Calu3 (cell line): Measurements from ENCODE around the gene FCN1. TPM values are rescaled to one million over a fixed set of nuclear protein-coding genes. Genes with fewer than 3 reads are reported as not detected.

Experiments
- BruUV-seq: library from RNA; stranded (reverse); fragments of 400-500 nt; replicated peaks from 2 replicates; lab custom pipeline; 2021; lab: Mats Ljungman, UMichigan
- CTCF ChIA-PET: fragments of 300-600 bp; sonication (Branson Sonifier 250); formaldehyde crosslinking; loops from one replicate; lab custom pipeline; 2022; ENCODE audit warnings: antibody characterized with exemption; lab: Charles Lee
- DNase-seq: peaks from one replicate; pipeline ENCODE4 v3.0.0; 2022
- H3K27ac Mint-ChIP-seq: one replicate; pipeline ENCODE4 v1.8.0; 2022; ENCODE audit warnings: mixed read lengths; ENCODE audit not compliant: unreplicated experiment
- H3K27me3 Mint-ChIP-seq: one replicate; pipeline ENCODE4 v1.8.0; 2022; ENCODE audit warnings: mixed read lengths; ENCODE audit not compliant: unreplicated experiment
- H3K36me3 Mint-ChIP-seq: one replicate; pipeline ENCODE4 v1.8.0; 2022; ENCODE audit warnings: mild to moderate bottlenecking, moderate library complexity, mixed read lengths; ENCODE audit not compliant: insufficient read depth, unreplicated experiment
- H3K4me1 Mint-ChIP-seq: one replicate; pipeline ENCODE4 v1.8.0; 2022; ENCODE audit warnings: mild to moderate bottlenecking, low read depth, mixed read lengths; ENCODE audit not compliant: unreplicated experiment
- H3K4me3 Mint-ChIP-seq: one replicate; pipeline ENCODE4 v1.8.0; 2022; ENCODE audit warnings: mild to moderate bottlenecking, low read depth, moderate library complexity, mixed read lengths; ENCODE audit not compliant: unreplicated experiment
- H3K9me3 Mint-ChIP-seq: one replicate; pipeline ENCODE4 v1.8.0; 2022; ENCODE audit warnings: low read depth, mixed read lengths; ENCODE audit not compliant: unreplicated experiment
- CTCF ChIP-seq: fragments of 200-600 bp; IDR thresholded peaks from one replicate; pipeline ENCODE4 v1.8.0; 2022; ENCODE audit warnings: antibody characterized with exemption; ENCODE audit not compliant: unreplicated experiment
- intact Hi-C: fragments of 100-400 bp; cut with micrococcal nuclease; formaldehyde crosslinking; loops from one replicate; pipeline ENCODE4 v1.10.0; 2022; ENCODE audit not compliant: unreplicated experiment
- total RNA-seq: library from RNA; stranded (reverse); gene quantifications from 2 replicates; pipeline ENCODE4 v1.2.3, GENCODE V29; 2022

Gene FCN1
- total RNA-seq, 1 experiment from 2014 or later: not detected

- no peak overlapping the region for H3K4me3 Mint-ChIP-seq
- DNase-seq: no peak
- intact Hi-C loops: no loop called here
- CTCF ChIA-PET: no interaction called here
- H3K27me3 Mint-ChIP-seq: no peaks in the 10 kb centered on the region
- no peak for TF ChIP-seq CTCF
- peaks cover 4% of the 10 kb centered on the region for H3K9me3 Mint-ChIP-seq
- H3K4me1 Mint-ChIP-seq: no peaks in the 10 kb centered on the region
- no peaks in the 10 kb centered on the region for H3K36me3 Mint-ChIP-seq
- H3K27ac Mint-ChIP-seq: no peak overlapping the region
- no TSS peak for BruUV-seq
Measured at GRCh38 chr9:134955156-134955555, 37.4 kb upstream of the FCN1 start.

DNA sequence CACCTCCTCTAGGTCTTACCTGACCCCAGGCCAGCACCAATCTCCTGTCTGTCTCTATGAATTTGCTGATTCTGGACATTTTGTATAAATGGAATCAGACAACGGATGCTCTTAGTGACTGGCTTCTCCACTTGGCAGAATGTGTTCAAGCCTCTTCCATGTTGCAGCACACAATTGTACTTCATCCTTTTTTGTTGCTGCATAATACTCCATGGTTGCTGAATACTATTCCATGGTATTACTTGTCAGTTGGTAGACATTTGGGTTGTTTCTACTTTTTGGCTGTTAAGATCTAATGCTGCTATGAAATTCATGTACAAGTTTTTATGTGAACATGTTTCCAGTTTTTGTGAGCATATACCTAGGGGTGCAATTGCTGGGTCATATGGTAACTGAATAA, 34.3 kb upstream of the FCN1 start:
- H3K4me3 Mint-ChIP-seq: no peak overlapping the region
- intact Hi-C loops: no loop called here
- DNase-seq: no peak
- H3K27me3 Mint-ChIP-seq: no peaks in the 10 kb centered on the region
- no peak for TF ChIP-seq CTCF
- no peaks in the 10 kb centered on the region for H3K4me1 Mint-ChIP-seq
- H3K9me3 Mint-ChIP-seq: peaks cover 4% of the 10 kb centered on the region
- no peaks in the 10 kb centered on the region for H3K36me3 Mint-ChIP-seq
- no peak overlapping the region for H3K27ac Mint-ChIP-seq
- CTCF ChIA-PET: no interaction called here
- BruUV-seq: no TSS peak

GRCh38 chr9:134951461-134951860, 33.7 kb upstream of the FCN1 start:
- no peak for TF ChIP-seq CTCF
- intact Hi-C loops: no loop called here
- CTCF ChIA-PET: no interaction called here
- DNase-seq: no peak
- Mint-ChIP-seq H3K36me3 (no peaks in the 10 kb centered on the region), H3K4me3 (no peak overlapping the region), H3K9me3 (peaks cover 4% of the 10 kb centered on the region), H3K4me1 (no peaks in the 10 kb centered on the region), H3K27ac (no peak overlapping the region), H3K27me3 (no peaks in the 10 kb centered on the region)
- no TSS peak for BruUV-seq

DNA sequence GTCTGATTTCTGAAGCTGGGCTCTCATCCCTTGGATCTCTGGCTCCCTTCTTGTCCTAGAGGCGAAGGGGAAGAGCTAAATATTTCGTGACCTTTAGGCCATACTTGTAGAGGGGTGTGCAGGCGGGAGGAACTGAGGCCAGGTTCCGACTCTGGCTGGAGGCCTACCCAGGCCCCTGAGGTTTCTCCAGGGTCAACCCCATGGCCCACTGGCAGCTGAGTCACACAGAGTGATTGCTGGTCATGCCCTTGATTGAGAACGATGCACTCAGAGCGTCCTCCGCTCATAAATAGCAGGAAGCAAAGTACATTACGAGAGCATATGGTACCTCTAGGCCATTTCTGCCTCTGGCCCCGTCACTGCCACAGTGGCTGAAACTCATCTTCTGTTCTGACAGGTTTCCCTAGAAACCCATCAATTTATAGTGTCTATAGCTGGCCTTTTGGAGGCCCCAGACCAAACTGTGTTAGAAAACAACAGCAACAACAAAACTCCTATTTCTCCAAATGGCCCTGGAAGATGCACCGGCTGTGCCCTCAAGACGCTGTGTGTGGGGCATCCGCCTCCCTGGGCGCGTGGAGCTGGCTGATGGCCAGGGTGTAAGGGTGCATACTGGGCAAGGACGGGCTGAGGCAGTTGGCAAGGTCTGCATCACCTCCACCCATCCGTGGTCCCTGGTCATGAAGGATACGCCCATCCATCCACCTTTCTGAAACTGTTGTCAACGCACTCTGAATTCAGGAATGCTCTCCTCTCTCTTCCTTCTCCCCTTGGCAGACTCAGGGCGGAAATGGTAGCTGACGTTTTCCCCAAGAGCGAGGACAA, 32.9 kb upstream of the FCN1 start:
- intact Hi-C loops: no loop called here
- no peak for TF ChIP-seq CTCF
- no peak overlapping the region for H3K27ac Mint-ChIP-seq
- CTCF ChIA-PET: no interaction called here
- no peak for DNase-seq
- BruUV-seq: no TSS peak
- no peaks in the 10 kb centered on the region for H3K4me1 Mint-ChIP-seq
- H3K36me3 Mint-ChIP-seq: no peaks in the 10 kb centered on the region
- peaks cover 4% of the 10 kb centered on the region for H3K9me3 Mint-ChIP-seq
- H3K27me3 Mint-ChIP-seq: no peaks in the 10 kb centered on the region
- no peak overlapping the region for H3K4me3 Mint-ChIP-seq
